HG02610 (cell line): ENCODE measurements around the gene BCL2.
"Not testable (repeated sequence)": the region's sequence is repeated elsewhere in the genome, so short reads cannot be mapped to it uniquely, and the experiment has no call there.

Experiments used
- ATAC-seq: cut with Tn5 transposase; IDR thresholded peaks from one replicate; pipeline ENCODE4 v1.9.1; 2021; ENCODE audit warnings: mild to moderate bottlenecking, moderate library complexity; ENCODE audit not compliant: unreplicated experiment

BCL2 gene

DNA sequence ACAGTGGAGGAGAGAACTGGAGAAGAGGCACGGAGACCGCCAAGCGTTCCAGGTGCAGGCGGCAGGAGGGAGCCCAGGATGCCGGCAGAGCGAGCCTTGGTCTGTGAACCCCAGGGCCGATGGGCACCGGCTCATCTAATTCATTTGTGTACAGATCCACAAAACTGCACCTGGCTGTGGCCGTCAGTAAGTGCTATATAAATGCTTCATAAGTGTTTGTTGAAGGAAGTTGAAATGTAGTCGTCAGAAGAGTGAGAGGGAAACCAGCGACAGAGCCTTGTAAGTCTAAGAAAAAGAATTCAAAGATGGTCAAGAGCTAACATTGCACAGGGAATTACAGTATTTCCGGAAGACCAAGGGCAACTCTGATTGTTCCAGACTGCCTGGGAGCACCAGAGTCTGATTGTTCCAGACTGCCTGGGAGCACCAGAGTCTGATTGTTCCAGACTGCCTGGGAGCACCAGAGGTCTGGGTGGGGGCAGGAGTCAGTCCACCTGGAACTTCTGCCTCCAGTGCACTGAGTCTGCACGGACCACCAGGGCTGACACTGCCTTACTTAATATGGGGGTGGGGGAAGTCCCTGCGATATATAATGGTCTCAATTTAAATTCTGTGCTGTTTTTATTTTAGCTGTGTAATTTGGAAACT lies 112.3 kb downstream of the BCL2 start:
- no peak for ATAC-seq

DNA sequence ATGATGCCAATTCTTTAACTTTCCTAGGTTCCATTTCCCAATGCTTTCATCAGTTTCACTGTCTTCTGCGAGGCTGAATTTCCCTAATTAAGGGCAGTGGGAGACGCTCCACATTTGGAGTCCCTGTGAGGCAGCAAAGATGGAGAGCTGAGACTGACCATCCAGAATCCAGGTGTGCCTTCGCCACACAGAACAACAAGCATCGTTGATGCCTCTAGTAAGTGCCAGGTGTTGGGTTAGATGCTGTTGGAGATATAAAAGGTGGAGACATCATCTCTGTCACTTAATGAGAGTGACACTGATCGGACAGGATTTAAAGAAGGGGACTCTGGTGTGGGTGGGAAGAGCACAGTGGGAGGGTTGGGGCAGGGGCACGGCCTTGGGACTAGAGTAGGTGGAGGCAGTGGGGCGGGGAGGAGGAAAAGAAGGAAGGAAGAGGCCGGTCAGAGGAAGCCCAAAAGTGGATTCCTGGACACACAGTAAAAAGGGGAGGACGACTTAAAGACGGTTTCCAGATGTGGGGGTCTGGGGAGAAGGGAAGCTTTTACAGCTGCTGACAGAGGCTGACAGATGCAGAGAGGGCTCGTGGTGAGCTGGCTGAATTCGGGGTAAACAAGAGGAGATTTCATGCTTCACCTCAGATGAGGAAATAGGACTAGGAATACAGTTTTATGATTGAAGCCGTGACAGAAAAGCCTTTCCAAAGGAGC lies 113.0 kb downstream of the BCL2 start:
- ATAC-seq: no peak

DNA sequence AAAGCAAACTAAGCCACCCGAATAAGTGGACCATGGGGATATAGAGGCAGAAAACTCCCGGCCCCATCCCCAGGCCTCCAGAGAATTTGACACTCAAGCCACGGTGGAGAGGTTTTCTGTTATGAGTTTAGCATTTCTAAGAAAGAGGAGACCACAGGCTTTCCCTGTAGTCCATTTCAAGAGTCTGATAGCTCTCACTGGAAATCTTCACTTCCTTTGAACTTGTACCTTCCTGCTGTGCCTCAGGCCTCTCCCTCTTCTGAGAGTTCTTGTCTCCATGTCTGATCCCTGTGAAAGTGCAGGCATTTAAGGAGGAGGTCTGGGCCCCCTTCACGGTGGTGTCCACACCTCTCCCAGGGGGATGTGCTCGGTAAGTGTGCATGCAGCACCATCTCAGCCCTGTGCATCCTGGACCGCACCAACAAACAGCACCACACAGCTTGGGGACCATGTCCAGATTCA lies 113.7 kb downstream of the BCL2 start:
- ATAC-seq: no peak

DNA sequence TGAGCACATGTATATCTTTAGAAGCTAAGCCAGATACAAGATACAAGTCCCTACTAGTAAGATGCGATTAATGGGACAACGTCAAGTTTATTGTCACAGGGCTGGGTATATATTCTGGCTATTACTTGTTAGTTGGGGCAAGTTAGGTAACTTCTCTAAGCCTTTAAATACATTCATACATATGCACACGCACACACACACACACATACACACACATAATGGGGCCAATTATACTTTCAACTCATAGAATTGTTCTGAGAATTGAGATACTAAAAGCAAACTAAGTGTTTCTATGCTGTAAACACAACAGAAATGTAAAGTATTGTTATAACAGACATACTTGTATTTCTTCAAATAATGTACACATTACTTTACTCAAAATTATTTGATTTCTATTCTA lies 116.1 kb downstream of the BCL2 start:
- no peak for ATAC-seq

DNA sequence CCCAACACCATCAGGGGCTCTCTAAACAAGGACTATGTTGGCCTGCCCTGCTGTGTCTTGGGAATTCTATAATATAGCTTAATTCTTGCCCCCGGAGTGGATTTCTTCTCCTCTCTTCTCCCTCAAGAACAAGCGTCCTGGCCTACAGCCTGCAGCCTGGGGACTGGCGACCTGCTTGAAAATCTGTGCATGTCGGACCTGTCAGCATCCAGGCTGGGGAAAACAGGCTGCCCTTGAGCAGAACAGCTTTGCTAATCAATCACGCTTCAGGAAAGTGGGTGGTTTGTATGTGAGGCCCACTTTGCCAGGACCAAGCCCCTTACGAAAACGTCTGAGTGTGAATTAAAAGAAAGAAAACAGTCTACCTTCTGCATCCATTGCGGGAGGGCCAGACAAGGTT lies 116.7 kb downstream of the BCL2 start:
- no peak for ATAC-seq

DNA sequence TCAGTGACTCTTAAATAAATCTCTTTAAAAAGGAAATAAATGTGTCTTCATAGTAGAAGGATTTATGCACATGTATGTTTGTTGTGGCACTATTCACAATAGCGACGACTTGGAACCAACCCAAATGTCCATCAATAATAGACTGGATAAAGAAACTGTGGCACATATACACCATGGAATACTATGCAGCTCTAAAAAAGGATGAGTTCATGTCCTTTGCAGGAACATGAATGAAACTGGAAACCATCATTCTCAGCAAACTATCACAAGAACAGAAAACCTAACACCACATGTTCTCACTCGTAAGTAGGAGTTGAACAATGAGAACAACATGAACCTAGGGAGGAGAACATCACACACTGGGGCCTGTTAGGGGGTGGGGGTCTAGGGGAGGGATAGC lies 118.1 kb downstream of the BCL2 start:
- ATAC-seq: not testable (repeated sequence)

DNA sequence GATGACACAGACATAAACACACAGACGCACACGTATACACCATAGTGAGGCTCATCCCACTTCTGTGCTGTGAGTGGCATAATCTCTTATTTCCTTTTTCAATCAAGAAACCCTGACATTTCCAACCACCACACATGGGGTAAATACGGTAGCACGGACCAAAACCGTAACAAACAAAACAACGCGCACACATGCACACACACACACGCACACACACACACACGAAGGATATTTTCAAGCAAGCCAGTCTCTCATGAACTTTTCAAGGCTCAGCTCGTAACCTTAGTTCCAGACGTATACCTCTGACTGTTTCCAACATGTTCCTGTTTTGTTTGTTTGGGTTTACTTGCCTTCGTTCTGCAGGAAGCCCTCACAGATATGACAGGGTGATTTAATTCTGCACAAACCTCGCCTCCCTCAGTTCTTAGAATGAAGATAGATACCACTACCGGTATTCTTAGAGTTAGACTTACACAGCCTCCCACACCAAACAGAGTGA lies 119.8 kb downstream of the BCL2 start:
- peak; percentile 62 for ATAC-seq

DNA sequence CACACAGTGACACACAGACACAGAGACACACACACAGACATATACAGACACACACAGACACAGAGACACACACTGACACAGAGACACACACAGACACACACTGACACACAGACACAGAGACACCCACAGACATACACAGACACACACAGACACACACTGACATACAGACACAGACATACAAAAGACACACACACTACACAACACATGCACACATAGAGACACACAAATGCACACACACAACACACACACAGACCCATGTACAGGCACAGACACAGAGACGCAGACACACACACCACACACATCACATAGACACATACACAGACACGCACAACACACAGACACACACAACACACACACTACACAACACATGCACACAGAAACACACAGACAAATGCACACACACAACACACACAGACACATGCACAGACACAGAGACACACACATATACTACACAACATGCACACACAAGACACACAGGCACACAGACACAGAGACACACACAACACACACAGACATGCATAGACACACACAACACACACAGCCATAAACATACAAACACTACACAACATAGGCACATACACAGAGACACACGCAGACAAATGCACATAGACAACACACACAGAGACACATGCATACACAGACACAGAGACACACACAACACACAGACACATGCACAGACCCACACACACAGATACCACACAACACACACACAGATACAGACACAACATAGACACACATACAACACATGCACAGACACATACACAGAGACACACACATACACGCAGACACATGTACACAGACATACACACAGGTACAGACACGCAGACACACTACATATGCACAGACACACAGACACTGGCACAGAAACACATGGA lies 120.5 kb downstream of the BCL2 start:
- no peak for ATAC-seq

DNA sequence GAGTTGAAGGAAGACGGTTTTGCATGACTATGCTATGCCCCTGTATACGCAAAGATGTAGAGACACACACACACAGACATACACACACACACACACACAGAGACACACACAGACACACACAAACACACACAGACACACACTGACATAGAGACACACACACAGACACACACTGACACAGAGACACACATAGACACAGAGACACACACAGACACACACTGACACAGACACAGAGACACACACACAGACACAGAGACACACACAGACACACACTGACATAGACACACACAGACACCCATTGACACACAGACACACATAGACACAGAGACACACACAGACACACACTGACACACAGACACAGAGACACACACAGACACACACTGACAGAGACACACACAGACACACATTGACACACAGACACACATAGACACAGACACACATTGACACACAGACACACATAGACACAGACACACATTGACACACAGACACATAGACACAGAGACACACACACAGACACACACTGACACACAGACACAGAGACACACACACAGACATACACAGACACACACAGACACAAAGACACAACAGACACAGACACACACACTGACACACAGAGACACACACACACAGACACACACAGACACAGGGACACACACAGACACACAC lies 121.3 kb downstream of the BCL2 start:
- ATAC-seq: no peak

DNA sequence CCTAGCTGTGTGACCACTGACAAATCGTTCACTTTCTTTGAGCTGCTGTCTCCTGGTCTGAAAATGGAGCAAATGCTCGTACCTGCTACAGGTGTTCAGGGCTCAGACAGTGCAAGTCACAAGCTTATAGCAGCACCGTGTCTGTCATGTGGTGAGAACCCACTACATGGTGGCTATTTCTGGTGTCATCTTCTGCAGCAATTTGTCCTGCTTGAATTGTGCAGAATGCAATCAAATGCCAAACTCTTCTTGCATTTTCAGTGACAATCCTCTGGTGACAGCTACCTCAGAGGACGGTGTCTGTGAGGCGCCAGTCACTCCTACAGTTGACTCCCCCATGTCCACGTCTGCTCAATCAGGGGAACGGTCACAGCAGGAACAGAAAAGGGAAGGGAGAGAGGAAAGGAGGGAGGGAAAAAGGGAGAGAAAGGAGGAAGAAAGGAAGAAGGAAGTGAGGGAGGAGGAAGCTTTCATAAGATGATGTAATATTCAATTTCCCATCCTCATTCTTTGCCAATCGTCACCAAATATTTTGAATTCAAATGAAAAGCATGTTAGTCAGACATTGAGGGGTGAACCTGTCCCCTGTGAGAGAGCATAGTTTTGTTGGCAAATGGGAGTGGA lies 122.2 kb downstream of the BCL2 start:
- no peak for ATAC-seq

DNA sequence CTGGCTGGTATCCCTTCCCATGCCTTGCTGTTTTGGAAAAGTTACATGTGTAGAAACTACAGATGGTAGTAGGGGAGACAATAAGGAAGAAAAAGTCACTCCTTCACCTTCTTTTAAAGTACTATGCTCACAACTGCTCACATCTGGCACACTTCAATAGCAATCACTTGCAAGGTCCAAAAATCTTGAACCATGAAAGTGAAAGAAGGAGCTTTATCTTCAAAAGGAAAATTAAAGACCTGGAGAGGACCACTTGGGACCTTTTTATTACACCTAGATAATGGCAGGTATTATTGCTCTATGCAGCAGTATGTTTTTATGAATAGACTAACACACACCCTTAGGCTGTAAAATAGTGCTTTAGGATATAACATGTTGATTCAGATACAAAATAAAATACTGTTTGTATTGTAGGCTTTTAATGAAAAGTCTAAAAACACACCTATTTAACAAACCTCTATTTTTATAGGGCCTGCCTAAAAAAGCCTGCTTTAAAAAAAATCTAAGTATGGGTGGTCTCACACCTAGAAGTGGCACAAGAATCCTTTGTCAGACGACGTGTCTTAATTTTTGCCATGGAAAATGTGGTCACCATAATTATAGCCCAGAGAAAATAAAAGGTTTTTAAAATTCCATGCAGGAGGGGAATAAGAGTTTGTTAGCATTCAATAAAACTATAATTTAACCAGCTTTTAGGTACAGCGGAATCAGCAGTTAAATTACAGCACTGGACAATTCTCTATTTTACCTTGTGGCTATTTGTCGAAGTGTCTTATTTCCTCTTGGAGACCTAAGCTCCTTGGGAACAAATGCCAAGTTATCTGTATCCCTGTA lies 124.0 kb downstream of the BCL2 start:
- ATAC-seq: no peak

DNA sequence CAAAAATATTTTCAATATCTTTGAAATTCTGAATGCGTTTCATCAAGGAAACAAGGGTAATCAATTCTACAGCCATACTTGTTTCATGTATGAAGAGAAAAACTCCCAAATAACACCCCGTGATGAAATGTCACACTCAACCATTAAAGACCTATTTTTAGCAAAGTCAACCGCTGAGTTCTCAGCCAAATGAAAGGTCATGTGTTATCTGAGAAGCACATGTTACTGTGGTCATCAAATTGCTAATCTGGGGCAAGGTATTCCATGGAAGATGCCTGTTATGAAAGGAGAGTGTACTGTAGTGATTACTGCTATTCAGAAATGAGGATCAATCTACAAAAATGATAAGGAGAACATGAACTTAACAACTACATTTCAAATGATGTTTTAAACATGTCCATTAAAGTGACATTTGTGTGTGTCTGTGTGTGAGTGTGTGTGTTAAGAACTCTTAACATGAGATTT lies 126.7 kb downstream of the BCL2 start:
- peak; percentile 70 for ATAC-seq

DNA sequence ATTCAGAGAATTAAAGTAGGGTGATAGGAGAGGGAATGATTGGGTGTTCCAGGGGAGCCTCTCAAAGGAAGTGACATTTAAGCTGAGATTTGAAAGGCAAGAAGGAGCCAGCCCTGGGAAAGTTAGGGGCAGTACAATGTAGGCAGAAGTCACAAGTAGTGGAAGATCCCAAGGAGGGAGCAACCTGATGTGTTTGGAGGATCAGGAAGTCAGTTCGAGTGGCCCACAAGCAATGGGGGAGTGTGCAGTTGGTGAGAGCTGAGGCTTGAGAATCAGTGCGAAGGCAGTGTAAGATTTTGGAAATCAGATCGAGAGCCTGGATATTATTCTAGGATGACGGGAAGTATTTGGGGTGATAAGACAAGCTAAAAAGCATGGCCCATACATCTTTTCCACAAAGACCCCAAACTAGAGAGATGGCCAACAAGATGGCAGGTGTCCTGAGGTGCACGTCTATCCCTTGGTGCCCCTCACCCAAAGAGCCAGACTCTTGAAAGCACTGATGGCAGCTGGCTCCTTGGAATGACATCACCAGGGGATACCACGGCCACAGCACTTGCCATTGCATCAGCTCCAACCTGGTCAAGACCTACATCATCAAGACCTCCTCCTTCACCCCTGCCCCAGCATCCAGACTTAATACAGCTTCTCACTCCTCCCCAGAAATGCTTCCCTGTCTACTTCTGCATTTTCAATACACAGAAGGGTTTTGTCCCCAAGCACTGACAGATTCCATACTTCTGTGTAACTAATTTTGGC lies 127.3 kb downstream of the BCL2 start:
- peak; percentile 30 for ATAC-seq

DNA sequence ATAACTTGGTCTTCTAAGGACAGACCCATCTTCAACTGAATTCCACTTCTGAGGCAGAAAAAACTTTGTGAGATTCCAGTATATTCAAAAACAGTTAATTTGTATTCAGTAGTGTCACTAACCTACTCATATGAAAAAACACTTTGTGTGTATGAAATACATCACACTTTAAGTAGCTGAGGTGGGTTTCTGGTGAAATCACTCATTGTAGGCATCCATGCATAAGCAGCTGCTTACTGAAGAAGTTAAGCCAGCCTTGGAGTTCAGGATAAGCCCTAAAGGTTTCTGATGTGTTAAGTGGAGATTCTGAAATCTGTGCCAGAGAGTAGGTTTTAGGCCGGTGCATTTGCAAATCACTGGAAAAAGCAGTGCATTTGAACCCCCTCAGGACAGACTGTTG lies 128.2 kb downstream of the BCL2 start:
- peak; percentile 38 for ATAC-seq

DNA sequence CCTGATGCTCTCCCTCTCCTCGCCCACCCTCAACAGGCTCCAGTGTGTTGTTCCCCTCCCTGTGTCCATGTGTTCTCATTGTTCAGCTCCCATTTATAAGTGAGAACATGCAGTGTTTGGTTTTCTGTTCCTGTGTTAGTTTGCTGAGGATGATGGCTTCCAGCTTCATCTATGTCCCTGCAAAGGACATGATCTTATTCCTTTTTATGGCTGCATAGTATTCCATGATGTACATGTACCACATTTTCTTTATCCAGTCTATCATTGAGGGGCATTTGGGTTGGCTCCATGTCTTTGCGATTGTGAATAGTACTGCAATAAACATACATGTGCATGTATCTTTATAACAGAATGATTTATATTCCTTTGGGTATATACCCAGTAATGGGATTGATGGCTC lies 128.7 kb downstream of the BCL2 start:
- ATAC-seq: not testable (repeated sequence)

DNA sequence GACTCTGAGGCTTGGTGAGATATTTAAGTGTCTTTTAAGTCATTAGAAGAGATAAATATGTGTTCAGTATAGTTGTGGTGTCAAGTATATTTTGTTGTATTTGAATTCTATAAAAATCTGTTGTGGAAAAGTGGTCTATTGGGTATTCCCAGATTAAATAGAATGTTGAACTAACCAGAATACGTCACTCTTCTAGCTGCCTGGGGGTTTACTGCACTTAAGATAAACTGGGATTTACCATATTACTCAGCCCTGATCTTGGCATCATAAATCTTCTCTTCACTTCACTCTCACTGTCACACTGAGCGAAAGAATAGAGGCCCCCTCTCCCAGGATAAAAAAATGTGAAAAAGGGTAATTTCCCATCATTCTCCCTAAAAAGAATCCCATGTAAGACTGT lies 129.8 kb downstream of the BCL2 start:
- ATAC-seq: no peak

DNA sequence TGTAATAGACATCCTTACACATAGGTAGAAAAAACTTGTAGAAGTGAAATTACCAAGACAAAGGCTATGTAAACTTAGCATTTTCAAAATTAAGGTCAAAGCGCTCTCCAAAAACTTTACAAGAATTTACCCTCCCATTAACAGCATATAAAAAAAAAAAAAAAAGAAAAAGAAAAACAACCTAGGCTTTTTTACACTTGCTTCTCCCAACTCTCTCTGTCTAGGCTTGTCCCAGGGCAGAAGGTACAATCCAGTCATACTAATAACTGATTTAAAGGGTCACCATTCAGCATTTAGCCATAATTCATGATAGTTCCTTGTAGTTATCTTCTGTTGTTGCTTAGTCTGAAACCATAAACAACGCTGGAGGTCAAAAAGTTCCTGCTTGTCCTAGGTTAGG lies 130.5 kb downstream of the BCL2 start:
- no peak for ATAC-seq

DNA sequence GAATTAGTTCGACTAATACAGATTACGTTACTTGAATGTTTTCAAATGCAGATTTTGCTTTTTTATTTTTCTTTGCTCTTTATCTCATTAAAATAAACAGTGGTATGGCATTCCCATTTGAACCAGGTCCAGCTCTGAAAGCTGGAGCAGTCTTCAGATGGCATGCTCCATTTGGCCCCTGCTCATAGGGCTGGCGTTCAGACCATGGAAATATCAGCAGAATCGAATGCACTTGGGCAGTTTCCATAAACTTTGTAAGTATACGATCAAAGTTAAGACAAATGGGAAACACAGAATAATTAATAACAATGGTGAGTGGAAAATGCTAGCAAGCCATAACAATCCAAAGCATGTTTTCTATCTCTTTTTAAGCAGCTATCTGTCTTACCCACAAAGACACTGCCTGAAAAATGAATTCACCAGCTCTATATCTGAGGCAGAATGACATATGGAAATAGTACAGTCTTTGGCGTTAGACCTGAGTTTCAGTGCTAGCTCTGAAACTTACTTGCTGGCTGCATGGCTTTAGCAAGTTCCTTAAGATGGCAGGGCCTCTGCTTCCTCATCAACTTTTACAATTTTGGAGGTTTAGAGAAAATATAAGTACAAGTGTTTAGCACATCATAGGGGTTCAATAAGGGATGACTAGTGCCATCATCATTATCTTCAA lies 131.6 kb downstream of the BCL2 start:
- no peak for ATAC-seq
